Coronary artery (tissue), 2 donors: ENCODE measurements around the gene ZNF138.
A peak's percentile ranks its signal among the peaks of the same experiment; 100 is the strongest.

Source experiments
- DNase-seq: peaks from one replicate; pipeline ENCODE4 v3.0.0-alpha.2; 2017; ENCODE audit warnings: low spot score
- H3K27ac ChIP-seq, 2 donors: fragments of 200-600 bp; sonication (generic); one replicate each; pipeline ENCODE4 v1.5.1; 2016 to 2019
- H3K4me3 ChIP-seq: fragments of 200-600 bp; sonication (generic); 2 replicates; pipeline ENCODE4 v1.5.1; 2016; ENCODE audit warnings: mild to moderate bottlenecking, moderate library complexity
- CTCF ChIP-seq: fragments of 200-600 bp; sonication (generic); IDR thresholded peaks from one replicate; pipeline ENCODE4 v1.5.1; 2019; ENCODE audit warnings: antibody characterized with exemption

ZNF138 gene

GRCh38 chr7:64880322-64881297, 86.4 kb downstream of the ZNF138 start:
- Histone ChIP-seq H3K27ac (no peak overlapping the region), H3K4me3 (no peak overlapping the region)
- no peak for DNase-seq
- TF ChIP-seq CTCF, result no peak

GRCh38 chr7:64881461-64882287, 87.4 kb downstream of the ZNF138 start:
- Histone ChIP-seq H3K27ac (no peak overlapping the region), H3K4me3 (peak overlapping the region; percentile 74)
- no peak for TF ChIP-seq CTCF
- DNase-seq, result no peak

DNA sequence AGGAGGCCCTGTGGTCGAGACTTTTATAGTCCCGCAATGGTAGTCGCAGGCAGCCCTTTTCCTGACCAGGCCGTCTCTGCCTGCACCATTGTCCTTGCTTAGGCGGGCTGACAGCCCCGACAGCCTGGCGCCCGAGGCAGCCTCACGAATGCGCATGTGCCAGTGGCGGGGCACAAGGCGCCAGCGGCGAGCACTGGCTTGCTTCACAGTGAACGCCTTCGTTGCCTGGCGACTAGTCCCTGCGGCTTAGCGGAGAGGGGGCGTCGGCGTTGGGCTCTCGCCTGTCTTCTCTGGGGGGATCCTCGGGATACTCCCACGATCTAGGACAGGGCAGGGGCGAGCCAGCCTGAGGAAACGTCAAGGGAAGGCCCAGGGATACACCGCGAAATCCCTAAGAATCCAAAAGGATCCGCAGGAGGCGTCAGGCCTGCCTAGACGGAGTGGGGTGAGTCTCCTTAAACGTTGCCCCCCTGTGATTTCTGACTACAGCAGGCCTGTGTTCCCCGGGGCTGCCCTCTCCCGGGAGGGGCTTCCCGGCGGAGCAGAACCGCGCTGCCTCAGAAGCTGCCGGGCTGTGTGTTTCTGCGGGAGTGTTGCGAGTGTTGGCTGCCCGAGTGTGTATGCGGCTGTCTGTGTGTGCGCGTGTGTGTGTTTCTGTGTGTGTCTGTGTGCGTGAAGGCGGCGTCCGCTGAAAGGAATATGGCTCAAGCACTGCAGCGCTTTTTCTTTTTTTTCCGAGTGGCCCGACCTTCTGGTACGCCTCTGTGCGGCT, 88.3 kb downstream of the ZNF138 start:
- Histone ChIP-seq H3K27ac (peak overlapping the region in 1 of 2 donors; percentile 9), H3K4me3 (peak overlapping the region; percentile 74)
- no peak for TF ChIP-seq CTCF
- peak; percentile 80 for DNase-seq
